Activated CD8-positive, alpha-beta memory T cell treated with anti-CD3 and anti-CD28 coated beads for 36 hours (primary cell): Measurements from ENCODE around the gene ERC1. TPM values are rescaled to one million over a fixed set of nuclear protein-coding genes. Genes with fewer than 3 reads are reported as not detected.
"Not testable (repeated sequence)": the region's sequence is repeated elsewhere in the genome, so short reads cannot be mapped to it uniquely, and the experiment has no call there.

ENCODE experiments used
- CTCF ChIA-PET: fragments of 350-600 bp; sonication (Branson Sonifier 250); formaldehyde crosslinking; loops from one replicate; lab custom pipeline; 2021; ENCODE audit warnings: antibody characterized with exemption; lab: Charles Lee
- POLR2A ChIA-PET: fragments of 350-600 bp; sonication (Branson Sonifier 250); formaldehyde crosslinking; loops from one replicate; lab custom pipeline; 2021; ENCODE audit warnings: antibody characterized with exemption; lab: Charles Lee
- total RNA-seq, 2 experiments: library from RNA; stranded (reverse); gene quantifications; one replicate each; pipeline ENCODE4 v1.2.3, GENCODE V29; 2021

Gene ERC1
- total RNA-seq, 2 experiments from 2014 or later = 24.2 to 25.8 TPM

DNA sequence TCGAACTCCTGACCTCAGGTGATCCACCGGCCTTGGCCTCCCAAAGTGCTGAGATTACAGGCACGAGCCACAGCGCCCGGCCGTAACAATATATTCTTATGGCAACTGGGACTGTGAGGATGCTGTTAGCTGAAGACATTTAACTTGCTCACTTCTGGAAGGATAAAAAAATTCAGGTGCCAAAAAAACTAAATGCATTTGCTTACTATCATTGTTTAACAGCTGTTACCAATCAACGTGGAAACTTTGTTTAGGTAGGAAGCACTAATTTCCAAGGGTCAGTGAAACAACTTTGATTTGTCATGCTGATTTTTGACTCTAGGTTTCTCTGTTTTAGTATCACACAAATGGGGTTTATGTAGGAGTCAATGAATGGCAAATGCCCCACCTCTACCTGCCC is 297.3 kb downstream of the ERC1 start:
- ChIA-PET CTCF (no interaction called here), POLR2A (no interaction called here)

GRCh38 chr12:1289371-1290155 is 298.5 kb downstream of the ERC1 start:
- POLR2A ChIA-PET = no interaction called here
- CTCF ChIA-PET = no interaction called here

DNA sequence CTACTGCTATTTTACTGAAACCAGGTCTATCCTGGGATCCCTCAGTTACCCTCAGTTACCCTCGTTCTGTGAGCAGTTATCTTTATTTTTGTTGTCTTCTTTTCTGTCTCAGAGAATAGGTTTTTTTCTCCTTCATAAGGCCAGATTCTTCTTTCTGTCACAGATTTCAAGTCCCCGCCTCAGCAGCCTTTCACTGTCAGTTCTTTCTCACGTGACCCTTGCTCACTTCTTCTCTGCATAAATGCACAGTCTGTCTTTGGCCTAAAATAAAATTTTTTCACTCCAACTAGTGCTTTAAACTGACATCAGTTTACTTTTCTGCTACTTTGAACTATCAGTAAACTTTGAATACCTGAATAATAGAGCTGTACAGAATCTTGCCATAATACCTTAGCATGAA is 299.7 kb downstream of the ERC1 start:
- POLR2A ChIA-PET = no interaction called here
- CTCF ChIA-PET = no interaction called here

DNA sequence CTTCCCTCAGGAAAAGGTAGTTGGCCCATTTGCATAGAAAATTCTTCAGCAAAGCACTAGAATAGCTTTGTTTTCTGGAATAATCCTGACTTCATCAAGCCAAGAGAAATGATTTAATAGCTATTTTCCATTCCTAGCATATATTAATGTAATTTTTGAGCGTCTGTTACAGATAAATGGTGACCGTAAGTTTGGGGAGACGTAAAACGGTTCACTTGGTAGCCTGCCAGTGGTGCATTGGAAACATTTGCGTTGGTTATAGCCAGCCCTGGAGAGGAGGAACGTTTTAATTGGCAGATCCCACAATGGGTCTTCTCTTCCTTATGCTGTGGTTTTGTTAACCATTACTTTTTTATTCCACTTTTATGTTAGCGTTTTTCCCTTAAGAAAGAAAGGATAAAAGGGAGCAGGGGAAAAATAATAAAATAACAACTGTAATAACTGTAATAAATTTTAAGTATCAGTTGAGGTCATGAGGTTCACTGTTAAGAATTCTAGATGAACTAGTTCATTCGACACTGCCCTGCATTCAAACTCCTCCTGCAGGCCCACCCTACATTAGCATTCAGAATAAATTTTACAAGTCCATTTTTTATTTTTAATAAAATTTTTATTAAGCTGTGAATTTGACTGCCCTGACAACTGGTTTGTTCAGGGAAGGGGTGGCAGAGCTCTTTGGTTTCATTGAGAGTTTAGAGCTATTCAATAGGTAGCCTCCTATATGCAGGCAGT is 300.7 kb downstream of the ERC1 start:
- ChIA-PET POLR2A (interaction anchor here (0.6 kb wide), 1 partner anchor 776 kb away, joined by 4 read pairs; no protein-coding TSS in a partner anchor), CTCF (interaction anchor here (0.6 kb wide), 1 partner anchor 271 kb away, joined by 3 read pairs; no protein-coding TSS in a partner anchor)

- CTCF ChIA-PET = no interaction called here
- POLR2A ChIA-PET = no interaction called here
These were observed 302.9 kb downstream of the ERC1 start for GRCh38 chr12:1293901-1294300.

GRCh38 chr12:1297206-1297605 is 306.2 kb downstream of the ERC1 start:
- ChIA-PET CTCF (no interaction called here), POLR2A (no interaction called here)

GRCh38 chr12:1297639-1298175 is 306.7 kb downstream of the ERC1 start:
- CTCF ChIA-PET = no interaction called here
- POLR2A ChIA-PET = no interaction called here

DNA sequence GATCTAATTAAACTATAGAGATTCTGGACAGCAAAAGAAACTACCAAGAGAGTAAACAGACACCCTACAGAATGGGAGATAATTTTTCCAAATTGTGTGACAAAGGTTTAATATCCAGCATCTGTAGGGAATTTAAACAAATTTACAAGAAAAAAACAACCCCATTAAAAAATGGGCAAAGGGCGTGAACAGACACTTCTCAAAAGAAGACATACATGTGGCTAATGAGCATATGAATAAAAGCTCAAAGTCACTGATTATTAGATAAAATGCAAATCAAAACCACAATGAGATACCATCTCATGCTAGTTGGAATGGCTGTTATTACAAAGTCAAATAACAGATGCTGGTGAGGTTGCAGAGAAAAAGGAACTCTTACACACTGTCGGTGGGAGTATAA is 309.4 kb downstream of the ERC1 start:
- ChIA-PET POLR2A (no interaction called here), CTCF (no interaction called here)

- POLR2A ChIA-PET = no interaction called here
- CTCF ChIA-PET = no interaction called here
These were observed 311.3 kb downstream of the ERC1 start for GRCh38 chr12:1302201-1302870.

DNA sequence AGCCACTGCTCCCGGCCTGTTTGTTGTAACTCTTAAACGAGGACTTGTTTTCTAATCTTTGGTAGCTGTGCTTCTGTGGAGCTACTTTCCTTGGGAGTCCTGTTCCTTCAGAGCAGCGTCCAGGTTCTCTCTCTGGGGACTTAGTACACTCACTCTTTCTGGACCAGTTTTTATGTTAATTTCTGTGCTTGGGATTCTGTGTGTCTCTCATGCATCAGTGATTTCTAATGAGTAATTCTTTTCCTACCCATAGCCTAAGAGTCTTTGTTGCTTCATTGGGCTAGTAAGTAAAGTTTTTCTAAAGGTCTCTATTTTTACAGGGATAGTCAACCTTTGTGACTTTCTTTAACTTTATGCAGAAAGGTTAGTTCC is 314.0 kb downstream of the ERC1 start:
- CTCF ChIA-PET = no interaction called here
- POLR2A ChIA-PET = no interaction called here

GRCh38 chr12:1305791-1306500 is 314.9 kb downstream of the ERC1 start:
- ChIA-PET POLR2A (no interaction called here), CTCF (no interaction called here)

DNA sequence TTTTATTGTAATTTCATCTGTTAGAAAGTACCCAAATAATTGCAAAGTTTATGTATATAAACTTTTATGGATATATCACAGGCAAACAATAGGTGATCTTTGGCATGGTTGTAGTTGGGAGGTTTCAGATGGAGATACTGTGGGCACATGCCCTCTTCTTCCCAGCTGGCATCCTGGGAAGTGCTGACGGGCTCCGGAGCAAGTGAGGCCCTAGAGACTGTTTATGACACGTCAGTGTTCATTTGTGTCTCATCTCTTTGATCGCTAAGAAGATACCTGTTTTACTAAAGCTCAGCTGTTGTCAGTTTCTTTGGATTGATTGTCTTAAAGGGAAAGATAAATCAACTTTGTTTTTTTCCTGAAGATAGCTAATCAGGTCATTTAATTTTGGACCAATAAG is 315.8 kb downstream of the ERC1 start:
- CTCF ChIA-PET = no interaction called here
- POLR2A ChIA-PET = no interaction called here

- ChIA-PET POLR2A (no interaction called here), CTCF (no interaction called here)
These were observed 316.8 kb downstream of the ERC1 start for GRCh38 chr12:1307796-1308195.

- ChIA-PET POLR2A (no interaction called here), CTCF (no interaction called here)
These were observed 318.6 kb downstream of the ERC1 start for GRCh38 chr12:1309613-1310012.

DNA sequence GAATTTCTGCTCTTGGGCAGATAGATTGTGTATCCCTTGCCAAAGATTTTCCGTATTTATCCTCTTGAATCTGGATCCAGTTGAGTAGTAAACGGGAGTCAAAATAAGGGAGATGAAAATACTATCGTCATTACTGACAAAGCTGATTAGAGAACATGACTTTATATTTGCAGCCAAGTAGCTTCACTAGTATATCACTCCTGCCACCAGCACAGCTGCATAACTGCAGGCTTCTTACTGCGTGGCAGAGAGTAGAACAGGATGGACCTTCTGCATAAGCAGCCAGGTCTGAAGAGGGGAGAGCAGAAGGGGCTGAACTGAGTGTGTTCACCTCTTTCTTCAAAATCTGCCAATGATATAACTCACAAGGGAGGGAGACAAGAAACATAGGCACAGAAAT is 319.6 kb downstream of the ERC1 start:
- ChIA-PET CTCF (no interaction called here), POLR2A (no interaction called here)

DNA sequence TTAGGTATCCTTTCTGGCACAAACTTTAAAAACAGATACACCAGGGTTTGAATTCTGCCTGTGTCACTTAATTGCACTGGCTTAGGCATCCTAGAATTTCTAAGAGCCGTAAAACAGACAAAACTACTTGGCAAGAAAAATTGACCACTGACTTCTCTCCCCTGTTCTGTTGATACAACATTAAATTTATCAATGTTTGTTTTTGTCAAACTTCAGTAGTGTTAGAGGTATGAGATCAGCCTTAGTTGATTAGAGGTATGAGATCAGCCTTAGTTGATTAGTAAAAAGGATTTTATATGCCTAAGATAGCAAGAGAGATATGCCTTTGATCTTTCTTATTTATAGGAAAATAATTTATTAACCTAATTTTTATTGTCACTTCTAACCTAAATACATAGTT is 320.1 kb downstream of the ERC1 start:
- CTCF ChIA-PET = no interaction called here
- POLR2A ChIA-PET = no interaction called here

GRCh38 chr12:1313906-1314305 is 322.9 kb downstream of the ERC1 start:
- POLR2A ChIA-PET = no interaction called here
- CTCF ChIA-PET = no interaction called here

- POLR2A ChIA-PET = no interaction called here
These were observed 323.5 kb downstream of the ERC1 start for GRCh38 chr12:1314523-1314922.

DNA sequence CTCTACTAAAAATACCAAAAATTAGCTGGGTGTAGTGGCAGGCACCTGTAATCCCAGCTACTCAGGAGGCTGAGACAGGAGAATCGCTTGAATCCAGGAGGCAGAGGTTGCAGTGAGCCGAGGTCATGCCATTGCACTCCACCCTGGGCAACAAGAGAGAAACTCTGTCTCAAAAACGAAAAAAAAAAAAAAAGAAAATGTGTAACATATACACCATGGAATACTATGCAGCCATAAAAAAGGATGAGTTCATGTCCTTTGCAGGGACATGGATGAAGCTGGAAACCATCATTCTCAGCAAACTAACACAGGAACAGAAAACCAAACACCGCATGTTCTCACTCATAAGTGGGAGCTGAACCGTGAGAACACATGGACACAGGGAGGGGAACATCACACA is 326.0 kb downstream of the ERC1 start:
- POLR2A ChIA-PET, CTCF ChIA-PET: not testable (repeated sequence)

More at GRCh38 chr12:1314523-1314922, 323.5 kb downstream of the ERC1 start:
- CTCF ChIA-PET = no interaction called here
